Loucy (cell line): ENCODE data around the gene CTNND2.

Experiments used
- H2AFZ ChIP-seq: fragments of 200-600 bp; sonication (generic); 2 replicates; pipeline ENCODE4 v1.6.0; 2016; ENCODE audit warnings: antibody characterized with exemption, mild to moderate bottlenecking, low read length, moderate library complexity
- H3F3A ChIP-seq: fragments of 200-600 bp; 2 replicates; pipeline ENCODE4 v1.6.0; 2016; ENCODE audit warnings: antibody characterized with exemption, low read depth, mild to moderate bottlenecking
- H3K27me3 ChIP-seq: fragments of 200-600 bp; sonication (generic); 2 replicates; pipeline ENCODE4 v1.6.1; 2014; ENCODE audit warnings: low read length, mild to moderate bottlenecking; ENCODE audit not compliant: insufficient read depth, poor library complexity, severe bottlenecking
- H3K36me3 ChIP-seq: fragments of 200-600 bp; sonication (generic); 2 replicates; pipeline ENCODE4 v1.6.1; 2016; ENCODE audit warnings: low read length; ENCODE audit not compliant: insufficient read depth
- H3K4me1 ChIP-seq: fragments of 200-600 bp; sonication (generic); 2 replicates; pipeline ENCODE4 v1.5.1; 2014; ENCODE audit warnings: low read length, mild to moderate bottlenecking; ENCODE audit not compliant: insufficient read depth, poor library complexity, severe bottlenecking
- H3K4me2 ChIP-seq: fragments of 200-600 bp; sonication (generic); 2 replicates; pipeline ENCODE4 v1.6.0; 2014; ENCODE audit warnings: antibody characterized with exemption, low read length, low read depth, mild to moderate bottlenecking; ENCODE audit not compliant: poor library complexity, severe bottlenecking
- H3K4me3 ChIP-seq: fragments of 200-600 bp; sonication (generic); 2 replicates; pipeline ENCODE4 v1.5.1; 2014; ENCODE audit warnings: low read length, mild to moderate bottlenecking, mixed read lengths; ENCODE audit not compliant: poor library complexity, severe bottlenecking
- H3K79me2 ChIP-seq: fragments of 200-600 bp; sonication (generic); 2 replicates; pipeline ENCODE4 v1.6.1; 2014; ENCODE audit warnings: low read length; ENCODE audit not compliant: insufficient read depth
- H3K9ac ChIP-seq: fragments of 200-600 bp; sonication (generic); 2 replicates; pipeline ENCODE4 v1.6.0; 2014; ENCODE audit warnings: mild to moderate bottlenecking, low read depth, low read length, moderate library complexity; ENCODE audit not compliant: poor library complexity, severe bottlenecking
- H3K9me2 ChIP-seq: fragments of 200-600 bp; sonication (generic); replicated peaks from 2 replicates; pipeline ENCODE4 v1.6.1; 2016; ENCODE audit warnings: low read depth, low read length, mixed read lengths
- H3K9me3 ChIP-seq: fragments of 200-600 bp; sonication (generic); 2 replicates; pipeline ENCODE4 v1.6.1; 2014; ENCODE audit warnings: mild to moderate bottlenecking, antibody characterized with exemption, low read length, low read depth; ENCODE audit not compliant: insufficient read depth
- H4K20me1 ChIP-seq: fragments of 200-600 bp; sonication (generic); 2 replicates; pipeline ENCODE4 v1.6.0; 2014; ENCODE audit warnings: antibody characterized with exemption, low read length, mild to moderate bottlenecking; ENCODE audit not compliant: insufficient read depth, poor library complexity, severe bottlenecking
- EZH2phosphoT487 ChIP-seq: fragments of 200-600 bp; IDR thresholded peaks from 2 replicates; pipeline ENCODE4 v1.6.1; 2018; ENCODE audit warnings: antibody characterized with exemption, mild to moderate bottlenecking, moderate library complexity, borderline replicate concordance
- TF ChIP-seq, protein P1 (sequence below): fragments of 200-600 bp; sonication (generic); conservative IDR thresholded peaks from 2 replicates; pipeline ENCODE4 v1.5.1; 2014; ENCODE audit warnings: mild to moderate bottlenecking, antibody characterized with exemption, low read length

CTNND2 gene

DNA sequence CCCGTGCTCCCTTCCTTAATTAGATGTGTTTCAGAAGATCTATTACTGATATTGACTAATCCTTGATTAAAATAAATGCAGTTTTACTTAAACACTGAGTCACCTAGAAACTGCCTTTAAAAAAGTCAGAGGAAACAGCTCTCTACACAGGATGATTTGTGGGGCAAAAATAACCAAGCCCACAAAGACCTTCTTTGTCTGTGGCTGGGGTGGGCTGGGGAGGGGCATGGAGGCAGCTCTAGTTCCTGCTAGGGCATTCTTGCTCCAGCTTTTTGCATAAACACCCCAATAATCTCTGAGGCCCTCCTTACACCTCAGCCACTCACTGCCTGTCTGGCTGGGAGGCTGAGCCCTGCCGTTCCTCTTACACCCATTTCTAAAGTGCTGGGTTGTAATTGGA is 915.6 kb downstream of the CTNND2 start:
- H3K9me2 ChIP-seq, result no peaks in the 10 kb centered on the region
- H2AFZ ChIP-seq, result peak overlapping the region; percentile 6; the same call in 1 of the 2 replicates
- no peaks in the 10 kb centered on the region for H3K79me2 ChIP-seq
- no peaks in the 10 kb centered on the region for H3K36me3 ChIP-seq
- H4K20me1 ChIP-seq, result no peaks in the 10 kb centered on the region
- H3K4me3 ChIP-seq, result no peak overlapping the region
- peak overlapping the region; percentile 49 for H3K4me2 ChIP-seq
- no peaks in the 10 kb centered on the region for H3F3A ChIP-seq
- no peaks in the 10 kb centered on the region for H3K27me3 ChIP-seq
- peaks cover 10% of the 10 kb centered on the region for H3K4me1 ChIP-seq
- no peaks in the 10 kb centered on the region for H3K9me3 ChIP-seq
- no peak for TF ChIP-seq EZH2phosphoT487
- TF ChIP-seq, protein P1, sequence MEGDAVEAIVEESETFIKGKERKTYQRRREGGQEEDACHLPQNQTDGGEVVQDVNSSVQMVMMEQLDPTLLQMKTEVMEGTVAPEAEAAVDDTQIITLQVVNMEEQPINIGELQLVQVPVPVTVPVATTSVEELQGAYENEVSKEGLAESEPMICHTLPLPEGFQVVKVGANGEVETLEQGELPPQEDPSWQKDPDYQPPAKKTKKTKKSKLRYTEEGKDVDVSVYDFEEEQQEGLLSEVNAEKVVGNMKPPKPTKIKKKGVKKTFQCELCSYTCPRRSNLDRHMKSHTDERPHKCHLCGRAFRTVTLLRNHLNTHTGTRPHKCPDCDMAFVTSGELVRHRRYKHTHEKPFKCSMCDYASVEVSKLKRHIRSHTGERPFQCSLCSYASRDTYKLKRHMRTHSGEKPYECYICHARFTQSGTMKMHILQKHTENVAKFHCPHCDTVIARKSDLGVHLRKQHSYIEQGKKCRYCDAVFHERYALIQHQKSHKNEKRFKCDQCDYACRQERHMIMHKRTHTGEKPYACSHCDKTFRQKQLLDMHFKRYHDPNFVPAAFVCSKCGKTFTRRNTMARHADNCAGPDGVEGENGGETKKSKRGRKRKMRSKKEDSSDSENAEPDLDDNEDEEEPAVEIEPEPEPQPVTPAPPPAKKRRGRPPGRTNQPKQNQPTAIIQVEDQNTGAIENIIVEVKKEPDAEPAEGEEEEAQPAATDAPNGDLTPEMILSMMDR, result no peak
- no peak overlapping the region for H3K9ac ChIP-seq

DNA sequence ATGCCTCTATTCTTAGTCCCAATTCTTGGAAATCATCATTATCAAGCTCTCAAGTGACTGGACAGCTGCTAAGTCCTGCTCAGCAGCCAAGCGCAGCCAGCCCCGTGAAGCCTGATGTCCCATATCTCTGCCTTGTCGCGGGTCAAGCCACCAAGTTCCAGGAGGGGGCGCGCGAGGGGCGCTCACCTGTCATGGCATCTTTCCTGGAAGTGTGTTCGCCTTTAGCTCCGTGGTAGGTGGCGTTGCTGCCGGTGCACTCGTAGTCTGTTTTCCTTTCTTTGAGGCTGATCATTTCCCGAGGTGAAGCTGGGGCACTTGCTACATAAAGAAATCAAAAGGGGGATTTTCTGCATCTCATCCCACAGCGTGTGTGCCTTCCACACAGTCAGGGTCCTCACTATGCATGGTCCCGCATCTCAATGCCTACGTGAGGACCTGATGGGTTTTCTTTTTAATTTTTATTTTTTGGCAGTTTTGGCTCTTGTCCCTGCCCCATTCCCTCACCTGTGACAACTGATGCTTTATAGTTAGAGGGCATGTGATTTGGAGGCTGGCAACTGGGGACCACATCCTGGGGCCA is 916.2 kb downstream of the CTNND2 start:
- Histone ChIP-seq H3K27me3 (no peaks in the 10 kb centered on the region), H3K9me2 (no peaks in the 10 kb centered on the region), H3K9ac (no peak overlapping the region), H3K4me3 (no peak overlapping the region), H3F3A (no peaks in the 10 kb centered on the region), H3K4me1 (peaks cover 10% of the 10 kb centered on the region), H4K20me1 (no peaks in the 10 kb centered on the region), H2AFZ (0 out of 2 replicates have a peak overlapping the region, but pooled peaks have one; percentile 6), H3K9me3 (no peaks in the 10 kb centered on the region), H3K36me3 (no peaks in the 10 kb centered on the region), H3K79me2 (no peaks in the 10 kb centered on the region), H3K4me2 (peak overlapping the region; percentile 49)
- TF ChIP-seq EZH2phosphoT487, result no peak
- TF ChIP-seq, protein P1, result peak; percentile 81

DNA sequence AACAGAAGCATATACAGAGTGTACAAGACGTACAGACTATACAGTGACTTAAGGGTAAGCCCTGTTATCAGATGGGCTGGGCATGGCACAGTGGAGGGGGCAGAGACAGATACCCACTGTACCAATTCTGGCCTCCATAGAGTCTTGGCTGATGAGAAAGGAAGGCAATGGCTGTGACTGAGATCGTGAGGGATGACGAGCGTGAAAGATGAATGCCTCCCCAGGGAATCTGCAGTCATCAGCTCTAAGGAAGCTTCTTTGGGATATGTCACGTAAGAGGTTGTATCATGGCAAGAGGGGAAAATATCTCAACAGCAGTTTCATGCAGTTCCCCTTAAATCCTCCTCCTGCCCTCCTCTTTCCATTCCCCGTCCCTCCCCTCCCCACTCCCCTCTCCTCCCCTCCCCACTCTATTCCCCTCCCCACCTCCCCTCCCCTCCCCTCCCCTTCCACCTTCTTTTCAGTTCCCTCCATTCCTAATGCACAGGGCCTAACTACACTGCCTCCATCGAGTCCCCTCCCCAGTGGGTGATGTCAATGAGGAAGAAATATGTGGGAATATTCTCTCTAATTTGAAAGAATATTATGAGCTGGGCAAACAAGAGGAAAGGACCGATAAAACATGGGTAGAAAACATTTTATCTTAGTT is 916.8 kb downstream of the CTNND2 start:
- Histone ChIP-seq H3F3A (no peaks in the 10 kb centered on the region), H3K9me2 (no peaks in the 10 kb centered on the region), H3K4me2 (peak overlapping the region; percentile 49), H3K9ac (no peak overlapping the region), H3K36me3 (no peaks in the 10 kb centered on the region), H2AFZ (no peak overlapping the region), H3K4me1 (peaks cover 10% of the 10 kb centered on the region), H3K9me3 (no peaks in the 10 kb centered on the region), H3K79me2 (no peaks in the 10 kb centered on the region), H4K20me1 (no peaks in the 10 kb centered on the region), H3K27me3 (no peaks in the 10 kb centered on the region), H3K4me3 (no peak overlapping the region)
- TF ChIP-seq EZH2phosphoT487, result no peak
